Middle frontal gyrus (tissue), 1 donor: Measurements from ENCODE around the gene RBMXL3.
"Not testable (repeated sequence)": the region's sequence is repeated elsewhere in the genome, so short reads cannot be mapped to it uniquely, and the experiment has no call there.

Experiments used
- DNase-seq: peaks from one replicate; pipeline ENCODE4 v3.0.0-alpha.2; 2015; ENCODE audit warnings: low spot score; ENCODE audit errors: extremely low spot score

Gene RBMXL3

GRCh38 chrX:115189110-115189509 is at the start of gene RBMXL3:
RBMXL3 (plus strand) TSS chrX:115189410; CDS start chrX:115189442, 32 bp downstream.
- no peak for DNase-seq

GRCh38 chrX:115142057-115142456 is 47.2 kb upstream of the RBMXL3 start:
- DNase-seq = no peak

- DNase-seq = no peak
Measured at GRCh38 chrX:115147220-115147619, 42.0 kb upstream of the RBMXL3 start.

GRCh38 chrX:115173181-115173580 is 16.0 kb upstream of the RBMXL3 start:
- no peak for DNase-seq

GRCh38 chrX:115174548-115174947 is 14.7 kb upstream of the RBMXL3 start:
- no peak for DNase-seq

GRCh38 chrX:115177932-115178331 is 11.3 kb upstream of the RBMXL3 start:
- DNase-seq = no peak

- DNase-seq = no peak
Measured at GRCh38 chrX:115178473-115178872, 10.7 kb upstream of the RBMXL3 start.

GRCh38 chrX:115183980-115184379 is 5.2 kb upstream of the RBMXL3 start:
- DNase-seq = no peak

GRCh38 chrX:115189646-115190635 is 731 bp downstream of the RBMXL3 start:
- DNase-seq = no peak

- DNase-seq = no peak
Measured at GRCh38 chrX:115190636-115191489, 1.7 kb downstream of the RBMXL3 start.

GRCh38 chrX:115191490-115192243 is 2.5 kb downstream of the RBMXL3 start:
- no peak for DNase-seq

GRCh38 chrX:115192244-115192700 is 3.1 kb downstream of the RBMXL3 start:
- DNase-seq = no peak

- no peak for DNase-seq
Measured at GRCh38 chrX:115204040-115204439, 14.8 kb downstream of the RBMXL3 start.

GRCh38 chrX:115209547-115209946 is 20.3 kb downstream of the RBMXL3 start:
- DNase-seq = not testable (repeated sequence)

GRCh38 chrX:115214151-115214550 is 24.9 kb downstream of the RBMXL3 start:
- no peak for DNase-seq

GRCh38 chrX:115214605-115215004 is 25.4 kb downstream of the RBMXL3 start:
- no peak for DNase-seq

- not testable (repeated sequence) for DNase-seq
Measured at GRCh38 chrX:115217346-115217745, 28.1 kb downstream of the RBMXL3 start.

- DNase-seq = no peak
Measured at GRCh38 chrX:115226929-115227328, 37.7 kb downstream of the RBMXL3 start.

GRCh38 chrX:115229337-115230003 is 40.3 kb downstream of the RBMXL3 start:
- DNase-seq = no peak

GRCh38 chrX:115232933-115233496 is 43.8 kb downstream of the RBMXL3 start:
- DNase-seq = no peak
